ENCODE data around the gene NUP188. TPM values are rescaled to one million over a fixed set of nuclear protein-coding genes. Genes with fewer than 3 reads are reported as not detected.
A peak's percentile ranks its signal among the peaks of the same experiment; 100 is the strongest.

Gene NUP188
- polyA plus RNA-seq, 1 donor from 2014 or later: 24.0 TPM

- Histone ChIP-seq H4K20me1 (ENCODE audit: insufficient read depth) (no peaks in the 10 kb centered on the region), H3K79me2 (replicated peaks; ENCODE audit: insufficient read depth, low read length) (peaks cover 15% of the 10 kb centered on the region), H3F3A (ENCODE audit: insufficient read depth, low read length, poor library complexity, severe bottlenecking) (no peaks in the 10 kb centered on the region), H2AFZ (ENCODE audit: low read depth, low read length) (no peak within 1 kb of the TSS), H3K4me2 (ENCODE audit: low read length) (peak within 1 kb of the TSS; percentile 76), H3K27ac (ENCODE audit: low read length) (peak within 1 kb of the TSS; percentile 20), H3K9ac (ENCODE audit: low read length) (peak within 1 kb of the TSS; percentile 65), H3K36me3 (ENCODE audit: insufficient read depth, low read length) (no peaks in the 10 kb centered on the region), H3K9me3 (ENCODE audit: low read length) (no peaks in the 10 kb centered on the region), H3K27me3 (ENCODE audit: insufficient read depth, low read depth, low read length) (no peaks in the 10 kb centered on the region), H3K4me3 (ENCODE audit: low read length) (peak within 1 kb of the TSS; percentile 92), H3K9me2 (ENCODE audit: insufficient read depth, low read length) (no peaks in the 10 kb centered on the region)
- TF ChIP-seq TAF1 (IDR thresholded peaks at IDR 0.05; ENCODE audit: low read depth) (no peak), EP300 (conservative IDR thresholded peaks at IDR 0.05; ENCODE audit: poor library complexity, severe bottlenecking) (no peak), SMC3 (conservative IDR thresholded peaks at IDR 0.05; ENCODE audit: poor library complexity) (no peak), MXI1 (conservative IDR thresholded peaks at IDR 0.05; ENCODE audit: poor library complexity, severe bottlenecking) (no peak), RAD21 (conservative IDR thresholded peaks at IDR 0.05) (no peak), POLR2AphosphoS5 (IDR thresholded peaks at IDR 0.05) (peak; percentile 66), CTCF (IDR thresholded peaks at IDR 0.05; ENCODE audit: poor library complexity, severe bottlenecking) (peak; percentile 69), EZH2 (IDR thresholded peaks at IDR 0.05; ENCODE audit: borderline replicate concordance, insufficient read depth, low read length, poor library complexity, severe bottlenecking) (no peak)
- TF ChIP-seq, protein P1, sequence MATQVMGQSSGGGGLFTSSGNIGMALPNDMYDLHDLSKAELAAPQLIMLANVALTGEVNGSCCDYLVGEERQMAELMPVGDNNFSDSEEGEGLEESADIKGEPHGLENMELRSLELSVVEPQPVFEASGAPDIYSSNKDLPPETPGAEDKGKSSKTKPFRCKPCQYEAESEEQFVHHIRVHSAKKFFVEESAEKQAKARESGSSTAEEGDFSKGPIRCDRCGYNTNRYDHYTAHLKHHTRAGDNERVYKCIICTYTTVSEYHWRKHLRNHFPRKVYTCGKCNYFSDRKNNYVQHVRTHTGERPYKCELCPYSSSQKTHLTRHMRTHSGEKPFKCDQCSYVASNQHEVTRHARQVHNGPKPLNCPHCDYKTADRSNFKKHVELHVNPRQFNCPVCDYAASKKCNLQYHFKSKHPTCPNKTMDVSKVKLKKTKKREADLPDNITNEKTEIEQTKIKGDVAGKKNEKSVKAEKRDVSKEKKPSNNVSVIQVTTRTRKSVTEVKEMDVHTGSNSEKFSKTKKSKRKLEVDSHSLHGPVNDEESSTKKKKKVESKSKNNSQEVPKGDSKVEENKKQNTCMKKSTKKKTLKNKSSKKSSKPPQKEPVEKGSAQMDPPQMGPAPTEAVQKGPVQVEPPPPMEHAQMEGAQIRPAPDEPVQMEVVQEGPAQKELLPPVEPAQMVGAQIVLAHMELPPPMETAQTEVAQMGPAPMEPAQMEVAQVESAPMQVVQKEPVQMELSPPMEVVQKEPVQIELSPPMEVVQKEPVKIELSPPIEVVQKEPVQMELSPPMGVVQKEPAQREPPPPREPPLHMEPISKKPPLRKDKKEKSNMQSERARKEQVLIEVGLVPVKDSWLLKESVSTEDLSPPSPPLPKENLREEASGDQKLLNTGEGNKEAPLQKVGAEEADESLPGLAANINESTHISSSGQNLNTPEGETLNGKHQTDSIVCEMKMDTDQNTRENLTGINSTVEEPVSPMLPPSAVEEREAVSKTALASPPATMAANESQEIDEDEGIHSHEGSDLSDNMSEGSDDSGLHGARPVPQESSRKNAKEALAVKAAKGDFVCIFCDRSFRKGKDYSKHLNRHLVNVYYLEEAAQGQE (IDR thresholded peaks at IDR 0.05; ENCODE audit: borderline replicate concordance): no peak
Observed at GRCh38 chr9:129028192-129028966, 80.9 kb downstream of the NUP188 start, which contains the start of gene SH3GLB2. Gene SH3GLB2, minus strand, starts transcription at chr9:129028331. Its CDS starts 177 bp downstream, at chr9:129028154.

DNA sequence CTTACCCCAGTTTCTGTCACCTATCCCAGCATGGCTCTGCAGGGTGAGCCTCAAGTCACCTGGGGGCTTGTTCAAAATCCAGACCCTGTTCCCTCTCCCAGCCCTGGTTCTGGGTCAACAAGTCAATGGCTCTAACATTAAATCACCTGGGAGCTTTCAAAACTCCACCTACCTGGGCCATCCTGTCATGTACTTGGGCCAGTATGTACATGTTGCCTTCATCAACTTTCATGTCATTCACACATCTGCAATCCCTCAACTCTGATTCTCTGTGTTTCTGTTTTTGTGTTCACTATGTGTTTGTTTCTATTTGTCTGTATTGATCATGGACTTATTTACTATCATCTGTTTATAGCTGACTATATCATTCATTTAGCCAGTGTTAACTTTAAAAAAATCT is 82.7 kb downstream of the NUP188 start:
- Histone ChIP-seq H3F3A (ENCODE audit: insufficient read depth, low read length, poor library complexity, severe bottlenecking) (no peaks in the 10 kb centered on the region), H3K9me3 (ENCODE audit: low read length) (no peaks in the 10 kb centered on the region), H3K9ac (ENCODE audit: low read length) (no peak overlapping the region)

More for the DNA sequence above, 82.7 kb downstream of the NUP188 start:
- H3K27ac ChIP-seq (ENCODE audit: low read length): no peak overlapping the region
- H3K9me2 ChIP-seq (ENCODE audit: insufficient read depth, low read length): no peaks in the 10 kb centered on the region
- H4K20me1 ChIP-seq (ENCODE audit: insufficient read depth): no peaks in the 10 kb centered on the region
- no peaks in the 10 kb centered on the region for H3K36me3 ChIP-seq (ENCODE audit: insufficient read depth, low read length)
- H2AFZ ChIP-seq (ENCODE audit: low read depth, low read length): no peak overlapping the region
- no peak overlapping the region for H3K4me3 ChIP-seq (ENCODE audit: low read length)
- H3K79me2 ChIP-seq (replicated peaks; ENCODE audit: insufficient read depth, low read length): peaks cover 15% of the 10 kb centered on the region
- no peak overlapping the region for H3K4me2 ChIP-seq (ENCODE audit: low read length)
- H3K27me3 ChIP-seq (ENCODE audit: insufficient read depth, low read depth, low read length): no peaks in the 10 kb centered on the region
- TF ChIP-seq RAD21 (conservative IDR thresholded peaks at IDR 0.05) (no peak), POLR2AphosphoS5 (IDR thresholded peaks at IDR 0.05) (no peak)
